ENCODE results near the gene SLC6A20. TPM values are rescaled to one million over a fixed set of nuclear protein-coding genes. Genes with fewer than 3 reads are reported as not detected.

Gene SLC6A20
- total and polyA plus RNA-seq, 2 of the 13 experiments (the other 11 are each of a cell fraction or from before 2014, with no cell fraction given) = not detected

- TF ChIP-seq MIER2 (CRISPR knock-in tag; IDR thresholded peaks at IDR 0.05) (no peak), MXD3 (CRISPR knock-in tag; IDR thresholded peaks at IDR 0.05) (no peak), JUN (CRISPR knock-in tag; IDR thresholded peaks at IDR 0.05) (no peak), ZUFSP (CRISPR knock-in tag; IDR thresholded peaks at IDR 0.05; ENCODE audit: borderline replicate concordance) (no peak), ZNF749 (CRISPR knock-in tag; IDR thresholded peaks at IDR 0.05; ENCODE audit: borderline replicate concordance) (no peak), PAXIP1 (CRISPR knock-in tag; conservative IDR thresholded peaks at IDR 0.05) (no peak), TEF (CRISPR knock-in tag; IDR thresholded peaks at IDR 0.05) (no peak), ZNF816 (CRISPR knock-in tag; IDR thresholded peaks at IDR 0.05; ENCODE audit: borderline replicate concordance) (no peak), SCMH1 (CRISPR knock-in tag; IDR thresholded peaks at IDR 0.05; ENCODE audit: borderline replicate concordance) (no peak), CBX1 (IDR thresholded peaks at IDR 0.05; ENCODE audit: low read depth) (no peak), ZSCAN12 (CRISPR knock-in tag; IDR thresholded peaks at IDR 0.05) (no peak), NR0B2 (CRISPR knock-in tag; IDR thresholded peaks at IDR 0.05) (no peak)
Observed at GRCh38 chr3:45754461-45754860, 41.9 kb downstream of the SLC6A20 start (continued).
